Measurements from ENCODE around the gene CD93. TPM values are rescaled to one million over a fixed set of nuclear protein-coding genes. Genes with fewer than 3 reads are reported as not detected.

CD93 gene
- total RNA-seq, 1 experiment from 2014 or later = not detected

DNA sequence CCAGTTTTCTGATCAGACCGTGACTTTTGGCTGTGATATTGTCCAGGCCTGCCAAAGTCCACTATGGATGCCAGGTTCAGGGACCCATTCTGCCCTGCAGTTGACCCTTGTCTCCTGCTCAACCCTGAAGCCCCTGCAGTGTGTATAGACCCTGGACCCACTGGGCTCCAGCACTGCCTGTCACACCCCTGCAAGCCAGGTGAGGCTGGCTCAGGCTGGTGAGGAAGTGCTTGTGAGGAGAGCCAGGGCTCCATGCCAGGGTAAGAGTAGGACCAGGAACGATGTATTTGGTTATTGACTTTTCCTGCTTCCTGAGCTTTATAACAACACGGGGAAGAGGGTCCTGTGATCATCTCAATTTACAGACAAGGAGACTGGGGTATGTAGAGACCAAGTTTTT is 19.1 kb upstream of the CD93 start:
- CTCF ChIA-PET = interaction anchor here (1.5 kb wide), 1 partner anchor 54 kb away, joined by 4 read pairs; no protein-coding TSS in a partner anchor
- Mint-ChIP-seq H3K4me1 (ENCODE audit: low read depth, unreplicated experiment) (peaks cover 7% of the 10 kb centered on the region), H3K27ac (ENCODE audit: unreplicated experiment) (no peak overlapping the region), H3K27me3 (ENCODE audit: insufficient read depth, unreplicated experiment) (no peaks in the 10 kb centered on the region), H3K9me3 (ENCODE audit: unreplicated experiment) (no peaks in the 10 kb centered on the region), H3K36me3 (ENCODE audit: insufficient read depth, unreplicated experiment) (no peaks in the 10 kb centered on the region), H3K4me3 (ENCODE audit: unreplicated experiment) (no peak overlapping the region)
- BruUV-seq (replicated peaks) = no TSS peak
- no peaks in the 10 kb centered on the region for H3K9me3 ChIP-seq
- peaks cover 7% of the 10 kb centered on the region; the same call in 1 of the 2 replicates for H3K4me1 ChIP-seq
- intact Hi-C loops (cut with micrococcal nuclease; ENCODE audit: unreplicated experiment) = no loop called here
- H3K27me3 ChIP-seq (replicated peaks; ENCODE audit: control insufficient read depth, insufficient read depth, low read length) = no peaks in the 10 kb centered on the region
- no peaks in the 10 kb centered on the region for H3K36me3 ChIP-seq (ENCODE audit: control insufficient read depth, insufficient read depth, low read length)
- no peak for TF ChIP-seq CTCF (IDR thresholded peaks at IDR 0.05; ENCODE audit: insufficient read depth in 1 of 2, low read depth in 1 of 2, low read length in 1 of 2, severe bottlenecking in 1 of 2, unreplicated experiment in 1 of 2)
- no peak for DNase-seq
- POLR2A ChIA-PET = interaction anchor here (1.0 kb wide), 1 partner anchor 55 kb away, joined by 3 read pairs; no protein-coding TSS in a partner anchor
- H3K4me3 ChIP-seq (ENCODE audit: low read depth, low read length) = no peak overlapping the region

GRCh38 chr20:23103284-23104018 is 17.3 kb upstream of the CD93 start:
- peaks cover 7% of the 10 kb centered on the region; the same call in 1 of the 2 replicates for H3K4me1 ChIP-seq
- ChIA-PET POLR2A (no interaction called here), CTCF (no interaction called here)
- Mint-ChIP-seq H3K9me3 (ENCODE audit: unreplicated experiment) (no peaks in the 10 kb centered on the region), H3K27me3 (ENCODE audit: insufficient read depth, unreplicated experiment) (no peaks in the 10 kb centered on the region), H3K4me1 (ENCODE audit: low read depth, unreplicated experiment) (peaks cover 7% of the 10 kb centered on the region), H3K4me3 (ENCODE audit: unreplicated experiment) (no peak overlapping the region), H3K36me3 (ENCODE audit: insufficient read depth, unreplicated experiment) (no peaks in the 10 kb centered on the region), H3K27ac (ENCODE audit: unreplicated experiment) (no peak overlapping the region)
- no peak for DNase-seq
- no peak overlapping the region for H3K4me3 ChIP-seq (ENCODE audit: low read depth, low read length)
- H3K36me3 ChIP-seq (ENCODE audit: control insufficient read depth, insufficient read depth, low read length) = no peaks in the 10 kb centered on the region
- intact Hi-C loops (cut with micrococcal nuclease; ENCODE audit: unreplicated experiment) = no loop called here
- TF ChIP-seq CTCF (IDR thresholded peaks at IDR 0.05; ENCODE audit: insufficient read depth in 1 of 2, low read depth in 1 of 2, low read length in 1 of 2, severe bottlenecking in 1 of 2, unreplicated experiment in 1 of 2) = no peak
- H3K27me3 ChIP-seq (replicated peaks; ENCODE audit: control insufficient read depth, insufficient read depth, low read length) = no peaks in the 10 kb centered on the region
- no peaks in the 10 kb centered on the region for H3K9me3 ChIP-seq
- no TSS peak for BruUV-seq (replicated peaks)

DNA sequence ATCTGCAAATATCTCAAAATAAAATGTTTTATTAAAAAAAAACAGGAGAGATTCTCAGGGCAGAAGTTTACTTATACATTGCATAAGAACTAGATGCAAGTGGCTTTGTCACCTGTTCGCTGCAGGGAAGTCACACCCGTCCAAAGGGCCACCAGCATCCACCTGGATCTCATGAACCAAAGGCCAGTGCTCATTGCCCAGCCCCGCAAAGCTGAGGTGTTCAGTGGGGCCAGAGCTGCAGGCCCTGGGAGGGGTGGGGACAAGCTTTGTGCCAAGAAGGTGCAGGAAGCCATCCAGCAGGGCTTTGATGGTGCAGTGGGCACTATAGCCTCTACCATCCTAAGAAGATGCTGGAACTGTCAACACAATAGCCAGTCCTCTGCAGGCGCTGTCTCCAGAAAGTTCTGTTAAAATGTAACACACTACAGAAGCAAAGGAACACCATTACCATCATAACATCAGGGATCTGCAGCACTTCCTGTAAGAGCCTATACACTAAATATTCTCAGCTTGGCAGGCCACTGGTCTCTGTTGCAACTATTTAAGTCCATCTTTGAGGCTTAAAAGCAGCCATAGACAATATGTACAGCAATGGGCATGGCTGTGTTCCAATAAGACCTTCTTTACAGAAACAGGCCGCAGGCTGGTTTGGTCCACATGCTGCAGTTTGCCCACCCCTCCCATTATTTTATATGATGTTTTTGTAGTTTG is 15.7 kb upstream of the CD93 start:
- Histone ChIP-seq H3K4me1 (peaks cover 7% of the 10 kb centered on the region; the same call in 1 of the 2 replicates), H3K9me3 (no peaks in the 10 kb centered on the region), H3K36me3 (ENCODE audit: control insufficient read depth, insufficient read depth, low read length) (no peaks in the 10 kb centered on the region), H3K4me3 (ENCODE audit: low read depth, low read length) (no peak overlapping the region), H3K27me3 (replicated peaks; ENCODE audit: control insufficient read depth, insufficient read depth, low read length) (no peaks in the 10 kb centered on the region)
- Mint-ChIP-seq H3K4me3 (ENCODE audit: unreplicated experiment) (no peak overlapping the region), H3K36me3 (ENCODE audit: insufficient read depth, unreplicated experiment) (peaks cover 5% of the 10 kb centered on the region), H3K27me3 (ENCODE audit: insufficient read depth, unreplicated experiment) (no peaks in the 10 kb centered on the region), H3K4me1 (ENCODE audit: low read depth, unreplicated experiment) (peaks cover 7% of the 10 kb centered on the region), H3K9me3 (ENCODE audit: unreplicated experiment) (no peaks in the 10 kb centered on the region), H3K27ac (ENCODE audit: unreplicated experiment) (no peak overlapping the region)
- BruUV-seq (replicated peaks) = no TSS peak
- intact Hi-C loops (cut with micrococcal nuclease; ENCODE audit: unreplicated experiment) = no loop called here
- DNase-seq = no peak
- CTCF ChIA-PET = interaction anchor here (0.6 kb wide), 1 partner anchor 131 kb away, joined by 3 read pairs; no protein-coding TSS in a partner anchor
- POLR2A ChIA-PET = no interaction called here
- no peak for TF ChIP-seq CTCF (IDR thresholded peaks at IDR 0.05; ENCODE audit: insufficient read depth in 1 of 2, low read depth in 1 of 2, low read length in 1 of 2, severe bottlenecking in 1 of 2, unreplicated experiment in 1 of 2)

Data from Caco-2 (cell line).